GM12878 (cell line): ENCODE data around the gene SIX1. TPM values are rescaled to one million over a fixed set of nuclear protein-coding genes. Genes with fewer than 3 reads are reported as not detected.

Experiments used
- REST ChIP-seq: IDR thresholded peaks from 2 replicates; pipeline ENCODE4 v1.6.1; 2012; ENCODE audit warnings: mild to moderate bottlenecking, low read depth, low read length
- polyA plus RNA-seq, 11 experiments: library from polyadenylated mRNA; depleted of rRNA in 4 of 11; unstranded in 6 of 11; stranded (reverse) in 5 of 11; fragments of >200 nt; fragmentation: Nextera tagmentation in 4 of 11; fragmentation: Illumina TruSeq in 1 of 11; extraction: Ambion mirVana in 4 of 11; extraction: Trizol in 1 of 11; gene quantifications; 1 replicate in 1 of 11; 2 replicates in 10 of 11; pipeline versions ENCODE4 v1.2.1 to v1.2.3, GENCODE V29; 2011 to 2016; ENCODE audit warnings: inconsistent platforms in 2 of 11, missing spikeins in 2 of 11, low read depth in 1 of 11
- total RNA-seq, 4 experiments: library from RNA; depleted of rRNA in 3 of 4; stranded (reverse); fragments of >200 nt in 3 of 4; fragmentation: Illumina TruSeq in 1 of 4; extraction: Trizol in 1 of 4; gene quantifications; 2 replicates each; pipeline versions ENCODE4 v1.2.1 to v1.2.3, GENCODE V29; 2013 to 2021

The SIX1 gene
- total and polyA plus RNA-seq, 10 of the 15 experiments (the other 5 are each of a cell fraction or from before 2014, with no cell fraction given), result 0.03 to 0.06 (median 0.05) TPM; not detected in 5

DNA sequence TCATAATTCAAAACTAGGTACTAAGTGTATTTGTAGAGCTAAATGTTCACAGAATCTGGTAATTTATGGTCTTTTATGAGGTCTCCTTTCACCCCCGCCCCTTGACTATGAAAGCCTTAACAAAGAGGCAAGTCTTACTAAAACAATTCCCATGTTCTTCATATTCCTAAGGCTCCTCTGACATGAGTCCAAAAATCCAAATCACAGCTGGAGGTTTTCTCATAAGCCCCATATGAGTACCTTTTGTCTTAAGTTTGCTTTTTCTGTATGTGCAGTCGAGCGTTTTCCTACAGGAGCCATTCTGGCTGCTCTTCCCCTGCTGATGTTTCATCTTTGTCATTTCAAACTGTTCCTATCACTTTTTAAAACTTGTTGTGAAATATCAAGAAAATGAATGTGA is 55.2 kb downstream of the SIX1 start (continued):
- TF ChIP-seq REST, result no peak

Other genes starting within 250 kb of the SIX1 start
- not detected in 2 replicates for gene C14orf39, start 163.4 kb downstream of the SIX1 start, total RNA-seq (2014; rRNA removed)
- gene C14orf39, start 163.4 kb downstream of the SIX1 start, total RNA-seq (2014; rRNA removed; fragmentation: Illumina TruSeq; extraction: Trizol), result not detected in 2 replicates
- gene C14orf39, start 163.4 kb downstream of the SIX1 start, total RNA-seq (2021), result not detected in 2 replicates
- gene C14orf39, start 163.4 kb downstream of the SIX1 start, polyA plus RNA-seq (2011; rRNA removed), result 0.39 TPM in 1 of 2 replicates, not detected in the other
- not detected in 2 replicates for gene C14orf39, start 163.4 kb downstream of the SIX1 start, polyA plus RNA-seq (2014; fragmentation: Illumina TruSeq; extraction: Trizol)
- under 1 TPM; 0.24 to 0.31 TPM for gene C14orf39, start 163.4 kb downstream of the SIX1 start, polyA plus RNA-seq (2014; fragmentation: Nextera tagmentation; extraction: Ambion mirVana)
- gene C14orf39, start 163.4 kb downstream of the SIX1 start, polyA plus RNA-seq (2014; rRNA removed), result not detected in 2 replicates
- gene C14orf39, start 163.4 kb downstream of the SIX1 start, polyA plus RNA-seq (2016; fragmentation: Nextera tagmentation; extraction: Ambion mirVana), result not detected
- gene SIX6, start 140.3 kb downstream of the SIX1 start, total RNA-seq (2014; rRNA removed), result not detected in 2 replicates
- gene SIX6, start 140.3 kb downstream of the SIX1 start, total RNA-seq (2014; rRNA removed; fragmentation: Illumina TruSeq; extraction: Trizol), result not detected in 2 replicates
- gene SIX6, start 140.3 kb downstream of the SIX1 start, total RNA-seq (2021), result not detected in 2 replicates
- not detected in 2 replicates for gene SIX6, start 140.3 kb downstream of the SIX1 start, polyA plus RNA-seq (2011; rRNA removed)
- gene SIX6, start 140.3 kb downstream of the SIX1 start, polyA plus RNA-seq (2014; fragmentation: Illumina TruSeq; extraction: Trizol), result not detected in 2 replicates
- gene SIX6, start 140.3 kb downstream of the SIX1 start, polyA plus RNA-seq (2014; fragmentation: Nextera tagmentation; extraction: Ambion mirVana), result not detected
- not detected in 2 replicates for gene SIX6, start 140.3 kb downstream of the SIX1 start, polyA plus RNA-seq (2014; rRNA removed)
- gene SIX6, start 140.3 kb downstream of the SIX1 start, polyA plus RNA-seq (2016; fragmentation: Nextera tagmentation; extraction: Ambion mirVana), result not detected
- gene SIX4, start 74.9 kb upstream of the SIX1 start, total RNA-seq (2014; rRNA removed), result 0.05 and 0.06 TPM in 2 replicates
- gene SIX4, start 74.9 kb upstream of the SIX1 start, total RNA-seq (2014; rRNA removed; fragmentation: Illumina TruSeq; extraction: Trizol), result 0.04 TPM in 1 of 2 replicates, not detected in the other
- gene SIX4, start 74.9 kb upstream of the SIX1 start, total RNA-seq (2021), result 0.26 TPM in 1 of 2 replicates, not detected in the other
- 0.06 and 0.07 TPM in 2 replicates for gene SIX4, start 74.9 kb upstream of the SIX1 start, polyA plus RNA-seq (2011; rRNA removed)
- gene SIX4, start 74.9 kb upstream of the SIX1 start, polyA plus RNA-seq (2014; fragmentation: Illumina TruSeq; extraction: Trizol), result 0.04 TPM in 1 of 2 replicates, not detected in the other
- not detected for gene SIX4, start 74.9 kb upstream of the SIX1 start, polyA plus RNA-seq (2014; fragmentation: Nextera tagmentation; extraction: Ambion mirVana)
- gene SIX4, start 74.9 kb upstream of the SIX1 start, polyA plus RNA-seq (2014; rRNA removed), result not detected in 2 replicates
- gene SIX4, start 74.9 kb upstream of the SIX1 start, polyA plus RNA-seq (2016; fragmentation: Nextera tagmentation; extraction: Ambion mirVana), result not detected
- 29.0 and 29.4 TPM in 2 replicates for gene MNAT1, start 85.3 kb upstream of the SIX1 start, total RNA-seq (2014; rRNA removed)
- 48.7 and 52.5 TPM in 2 replicates for gene MNAT1, start 85.3 kb upstream of the SIX1 start, total RNA-seq (2014; rRNA removed; fragmentation: Illumina TruSeq; extraction: Trizol)
- 26.5 and 28.9 TPM in 2 replicates for gene MNAT1, start 85.3 kb upstream of the SIX1 start, total RNA-seq (2021)
- gene MNAT1, start 85.3 kb upstream of the SIX1 start, polyA plus RNA-seq (2011; rRNA removed), result 51.7 and 68.0 TPM in 2 replicates
- gene MNAT1, start 85.3 kb upstream of the SIX1 start, polyA plus RNA-seq (2014; fragmentation: Illumina TruSeq; extraction: Trizol), result 47.4 and 51.5 TPM in 2 replicates
- 10 to 100 TPM; 62.0 to 67.4 TPM for gene MNAT1, start 85.3 kb upstream of the SIX1 start, polyA plus RNA-seq (2014; fragmentation: Nextera tagmentation; extraction: Ambion mirVana)
- gene MNAT1, start 85.3 kb upstream of the SIX1 start, polyA plus RNA-seq (2014; rRNA removed), result 23.8 and 34.2 TPM in 2 replicates
- gene MNAT1, start 85.3 kb upstream of the SIX1 start, polyA plus RNA-seq (2016; fragmentation: Nextera tagmentation; extraction: Ambion mirVana), result 10 to 100 TPM; 28.6 to 29.2 TPM